ENCODE measurements around the gene ELFN2. TPM values are rescaled to one million over a fixed set of nuclear protein-coding genes. Genes with fewer than 3 reads are reported as not detected.

The ELFN2 gene
- polyA plus RNA-seq, 1 donor from 2014 or later, result 4.4 TPM

GRCh38 chr22:37426706-37427134 lies 559 bp downstream of the ELFN2 start:
- no peak overlapping the region for H3K4me2 ChIP-seq (ENCODE audit: low read length)
- H3K9me3 ChIP-seq (ENCODE audit: low read length), result no peaks in the 10 kb centered on the region
- TF ChIP-seq EP300 (conservative IDR thresholded peaks at IDR 0.05; ENCODE audit: poor library complexity, severe bottlenecking) (no peak), EZH2 (IDR thresholded peaks at IDR 0.05; ENCODE audit: borderline replicate concordance, insufficient read depth, low read length, poor library complexity, severe bottlenecking) (no peak), REST (IDR thresholded peaks at IDR 0.05; ENCODE audit: borderline replicate concordance) (no peak), TAF1 (IDR thresholded peaks at IDR 0.05; ENCODE audit: low read depth) (no peak)
- H3K79me2 ChIP-seq (replicated peaks; ENCODE audit: insufficient read depth, low read length), result no peaks in the 10 kb centered on the region
- no peak overlapping the region for H2AFZ ChIP-seq (ENCODE audit: low read depth, low read length)
- peak overlapping the region; percentile 56 for H3K9ac ChIP-seq (ENCODE audit: low read length)
- H4K20me1 ChIP-seq (ENCODE audit: insufficient read depth), result no peaks in the 10 kb centered on the region
- peak overlapping the region; percentile 69 for H3K4me3 ChIP-seq (ENCODE audit: low read length)
- H3K36me3 ChIP-seq (ENCODE audit: insufficient read depth, low read length), result no peaks in the 10 kb centered on the region
- H3K27me3 ChIP-seq (ENCODE audit: insufficient read depth, low read depth, low read length), result peaks cover 54% of the 10 kb centered on the region
- no peaks in the 10 kb centered on the region for H3F3A ChIP-seq (ENCODE audit: insufficient read depth, low read length, poor library complexity, severe bottlenecking)
- H3K9me2 ChIP-seq (ENCODE audit: insufficient read depth, low read length), result no peaks in the 10 kb centered on the region
- H3K27ac ChIP-seq (ENCODE audit: low read length), result no peak overlapping the region

- peaks cover 60% of the 10 kb centered on the region for H3K27me3 ChIP-seq (ENCODE audit: insufficient read depth, low read depth, low read length)
Observed at GRCh38 chr22:37425800-37426705, 1.2 kb downstream of the ELFN2 start.

GRCh38 chr22:37425369-37425768 lies 1.9 kb downstream of the ELFN2 start:
- Histone ChIP-seq H3K27me3 (ENCODE audit: insufficient read depth, low read depth, low read length) (peaks cover 67% of the 10 kb centered on the region), H3K36me3 (ENCODE audit: insufficient read depth, low read length) (no peaks in the 10 kb centered on the region), H3K79me2 (replicated peaks; ENCODE audit: insufficient read depth, low read length) (no peaks in the 10 kb centered on the region), H4K20me1 (ENCODE audit: insufficient read depth) (no peaks in the 10 kb centered on the region), H3K27ac (ENCODE audit: low read length) (no peak overlapping the region), H2AFZ (ENCODE audit: low read depth, low read length) (no peak overlapping the region), H3K9me3 (ENCODE audit: low read length) (no peaks in the 10 kb centered on the region), H3F3A (ENCODE audit: insufficient read depth, low read length, poor library complexity, severe bottlenecking) (no peaks in the 10 kb centered on the region), H3K9me2 (ENCODE audit: insufficient read depth, low read length) (no peaks in the 10 kb centered on the region), H3K9ac (ENCODE audit: low read length) (no peak overlapping the region), H3K4me3 (ENCODE audit: low read length) (no peak overlapping the region), H3K4me2 (ENCODE audit: low read length) (no peak overlapping the region)
- TF ChIP-seq RAD21 (conservative IDR thresholded peaks at IDR 0.05) (no peak), CTCF (IDR thresholded peaks at IDR 0.05; ENCODE audit: poor library complexity, severe bottlenecking) (no peak), EZH2 (IDR thresholded peaks at IDR 0.05; ENCODE audit: borderline replicate concordance, insufficient read depth, low read length, poor library complexity, severe bottlenecking) (no peak), TAF1 (IDR thresholded peaks at IDR 0.05; ENCODE audit: low read depth) (no peak), MXI1 (conservative IDR thresholded peaks at IDR 0.05; ENCODE audit: poor library complexity, severe bottlenecking) (no peak), SMC3 (conservative IDR thresholded peaks at IDR 0.05; ENCODE audit: poor library complexity) (no peak), POLR2AphosphoS5 (IDR thresholded peaks at IDR 0.05) (no peak), EP300 (conservative IDR thresholded peaks at IDR 0.05; ENCODE audit: poor library complexity, severe bottlenecking) (no peak), REST (IDR thresholded peaks at IDR 0.05; ENCODE audit: borderline replicate concordance) (no peak)

More at GRCh38 chr22:37425800-37426705, 1.2 kb downstream of the ELFN2 start:
- Histone ChIP-seq H3K4me3 (ENCODE audit: low read length) (peak overlapping the region; percentile 69), H3F3A (ENCODE audit: insufficient read depth, low read length, poor library complexity, severe bottlenecking) (no peaks in the 10 kb centered on the region), H3K9ac (ENCODE audit: low read length) (peak overlapping the region; percentile 56), H3K79me2 (replicated peaks; ENCODE audit: insufficient read depth, low read length) (no peaks in the 10 kb centered on the region), H2AFZ (ENCODE audit: low read depth, low read length) (no peak overlapping the region), H3K9me2 (ENCODE audit: insufficient read depth, low read length) (no peaks in the 10 kb centered on the region), H3K36me3 (ENCODE audit: insufficient read depth, low read length) (no peaks in the 10 kb centered on the region), H4K20me1 (ENCODE audit: insufficient read depth) (no peaks in the 10 kb centered on the region), H3K9me3 (ENCODE audit: low read length) (no peaks in the 10 kb centered on the region), H3K4me2 (ENCODE audit: low read length) (no peak overlapping the region), H3K27ac (ENCODE audit: low read length) (no peak overlapping the region)
- peak; percentile 29 for TF ChIP-seq POLR2AphosphoS5 (IDR thresholded peaks at IDR 0.05)
- no peak for TF ChIP-seq TAF1 (IDR thresholded peaks at IDR 0.05; ENCODE audit: low read depth)

Data from neural cell (in vitro differentiated cells).